BLaER1 (cell line): ENCODE measurements around the gene AK9.
"Not testable (repeated sequence)": the region's sequence is repeated elsewhere in the genome, so short reads cannot be mapped to it uniquely, and the experiment has no call there.

ENCODE experiments used
- H3K27ac ChIP-seq: shearing (Covaris generic); formaldehyde crosslinking; 2 replicates; pipeline ENCODE4 v1.8.1; 2022
- H3K27me3 ChIP-seq: shearing (Covaris generic); formaldehyde crosslinking; 2 replicates; pipeline ENCODE4 v1.8.1; 2022
- H3K36me3 ChIP-seq: shearing (Covaris generic); formaldehyde crosslinking; 2 replicates; pipeline ENCODE4 v1.8.1; 2022
- H3K4me1 ChIP-seq: shearing (Covaris generic); formaldehyde crosslinking; 2 replicates; pipeline ENCODE4 v1.8.1; 2022
- H3K4me2 ChIP-seq: shearing (Covaris generic); formaldehyde crosslinking; 2 replicates; pipeline ENCODE4 v1.8.1; 2022
- H3K4me3 ChIP-seq: shearing (Covaris generic); formaldehyde crosslinking; 2 replicates; pipeline ENCODE4 v1.8.1; 2022
- H3K9ac ChIP-seq: shearing (Covaris generic); formaldehyde crosslinking; 2 replicates; pipeline ENCODE4 v1.8.1; 2022
- H3K9me3 ChIP-seq: shearing (Covaris generic); formaldehyde crosslinking; 2 replicates; pipeline ENCODE4 v1.8.1; 2022
- H4K20me1 ChIP-seq: shearing (Covaris generic); formaldehyde crosslinking; 2 replicates; pipeline ENCODE4 v1.8.1; 2022
- Cebpa-rat ChIP-seq: shearing (Covaris generic); IDR thresholded peaks from 2 replicates; pipeline ENCODE4 v1.8.1; 2022

AK9 gene

GRCh38 chr6:109701774-109702173 is 10.8 kb upstream of the AK9 start:
- no peaks in the 10 kb centered on the region for H3K36me3 ChIP-seq
- H3K4me2 ChIP-seq: no peak overlapping the region
- H3K4me1 ChIP-seq: peaks cover 4% of the 10 kb centered on the region; the same call in 1 of the 2 replicates
- no peak overlapping the region for H3K9ac ChIP-seq
- H4K20me1 ChIP-seq: no peaks in the 10 kb centered on the region
- no peak for TF ChIP-seq Cebpa-rat
- H3K4me3 ChIP-seq: no peak overlapping the region
- no peak overlapping the region for H3K27ac ChIP-seq
- H3K27me3 ChIP-seq: no peaks in the 10 kb centered on the region
- H3K9me3 ChIP-seq: no peaks in the 10 kb centered on the region

- H3K9ac ChIP-seq: no peak overlapping the region
- H3K36me3 ChIP-seq: no peaks in the 10 kb centered on the region
- no peaks in the 10 kb centered on the region; the same call in 1 of the 2 replicates for H3K4me1 ChIP-seq
- H4K20me1 ChIP-seq: no peaks in the 10 kb centered on the region
- H3K27ac ChIP-seq: no peak overlapping the region
- TF ChIP-seq Cebpa-rat: no peak
- H3K4me3 ChIP-seq: no peak overlapping the region
- H3K4me2 ChIP-seq: no peak overlapping the region
- no peaks in the 10 kb centered on the region for H3K27me3 ChIP-seq
- no peaks in the 10 kb centered on the region for H3K9me3 ChIP-seq
Observed at GRCh38 chr6:109701221-109701620, 10.2 kb upstream of the AK9 start.

- TF ChIP-seq Cebpa-rat: no peak
- H3K4me2 ChIP-seq: no peak overlapping the region
- no peak overlapping the region for H3K9ac ChIP-seq
- H3K4me3 ChIP-seq: no peak overlapping the region
- no peaks in the 10 kb centered on the region for H4K20me1 ChIP-seq
- peaks cover 6% of the 10 kb centered on the region; the same call in 1 of the 2 replicates for H3K36me3 ChIP-seq
- no peaks in the 10 kb centered on the region for H3K27me3 ChIP-seq
- no peaks in the 10 kb centered on the region for H3K9me3 ChIP-seq
- H3K27ac ChIP-seq: no peak overlapping the region
- peaks cover 22% of the 10 kb centered on the region for H3K4me1 ChIP-seq
Observed at GRCh38 chr6:109696355-109696754, 5.4 kb upstream of the AK9 start.

- no peak overlapping the region for H3K27ac ChIP-seq
- no peak for TF ChIP-seq Cebpa-rat
- no peak overlapping the region for H3K4me2 ChIP-seq
Observed at GRCh38 chr6:109695468-109695867, 4.5 kb upstream of the AK9 start.

GRCh38 chr6:109693111-109693510 is 2.1 kb upstream of the AK9 start:
- Histone ChIP-seq H3K27ac (no peak overlapping the region), H3K9ac (no peak overlapping the region), H3K4me3 (no peak overlapping the region), H3K36me3 (peaks cover 6% of the 10 kb centered on the region; the same call in 1 of the 2 replicates), H4K20me1 (no peaks in the 10 kb centered on the region), H3K4me1 (peaks cover 34% of the 10 kb centered on the region), H3K27me3 (no peaks in the 10 kb centered on the region), H3K4me2 (peak overlapping the region; percentile 92; the same call in 1 of the 2 replicates), H3K9me3 (no peaks in the 10 kb centered on the region)
- no peak for TF ChIP-seq Cebpa-rat

More at GRCh38 chr6:109695468-109695867, 4.5 kb upstream of the AK9 start:
- no peaks in the 10 kb centered on the region for H4K20me1 ChIP-seq
- H3K36me3 ChIP-seq: peaks cover 6% of the 10 kb centered on the region; the same call in 1 of the 2 replicates
- no peaks in the 10 kb centered on the region for H3K9me3 ChIP-seq
- H3K4me1 ChIP-seq: peaks cover 22% of the 10 kb centered on the region
- no peak overlapping the region for H3K4me3 ChIP-seq
- H3K9ac ChIP-seq: no peak overlapping the region
- no peaks in the 10 kb centered on the region for H3K27me3 ChIP-seq

GRCh38 chr6:109690373-109690736 is 647 bp downstream of the AK9 start:
- H3K9ac ChIP-seq: peak overlapping the region; percentile 78
- no peaks in the 10 kb centered on the region for H4K20me1 ChIP-seq
- no peaks in the 10 kb centered on the region for H3K9me3 ChIP-seq
- H3K4me1 ChIP-seq: peaks cover 34% of the 10 kb centered on the region
- peak overlapping the region; percentile 78 for H3K4me3 ChIP-seq
- H3K27me3 ChIP-seq: no peaks in the 10 kb centered on the region
- H3K36me3 ChIP-seq: no peaks in the 10 kb centered on the region
- H3K4me2 ChIP-seq: peak overlapping the region; percentile 92
- peak overlapping the region; percentile 71 for H3K27ac ChIP-seq
- TF ChIP-seq Cebpa-rat: no peak

GRCh38 chr6:109687271-109687761 is 3.7 kb downstream of the AK9 start:
- Histone ChIP-seq H3K27me3 (no peaks in the 10 kb centered on the region), H3K4me1 (peaks cover 22% of the 10 kb centered on the region), H3K4me3 (no peak overlapping the region), H3K36me3 (no peaks in the 10 kb centered on the region), H3K9me3 (no peaks in the 10 kb centered on the region; the same call in 1 of the 2 replicates), H4K20me1 (no peaks in the 10 kb centered on the region), H3K9ac (no peak overlapping the region), H3K27ac (no peak overlapping the region), H3K4me2 (no peak overlapping the region)
- TF ChIP-seq Cebpa-rat: no peak

GRCh38 chr6:109686566-109687265 is 4.3 kb downstream of the AK9 start:
- peaks cover 16% of the 10 kb centered on the region for H3K4me1 ChIP-seq
- no peaks in the 10 kb centered on the region for H3K27me3 ChIP-seq
- H4K20me1 ChIP-seq: no peaks in the 10 kb centered on the region
- no peak for TF ChIP-seq Cebpa-rat
- no peak overlapping the region for H3K9ac ChIP-seq
- no peaks in the 10 kb centered on the region; the same call in 1 of the 2 replicates for H3K9me3 ChIP-seq
- H3K4me3 ChIP-seq: no peak overlapping the region
- H3K36me3 ChIP-seq: no peaks in the 10 kb centered on the region
- no peak overlapping the region for H3K4me2 ChIP-seq
- H3K27ac ChIP-seq: no peak overlapping the region

GRCh38 chr6:109678661-109679505 is 12.1 kb downstream of the AK9 start:
- not testable (repeated sequence) for H3K4me1 ChIP-seq, H3K9ac ChIP-seq, H3K4me3 ChIP-seq, H3K9me3 ChIP-seq, H3K27ac ChIP-seq, H3K4me2 ChIP-seq, H4K20me1 ChIP-seq, H3K36me3 ChIP-seq, H3K27me3 ChIP-seq

GRCh38 chr6:109678240-109678639 is 12.8 kb downstream of the AK9 start:
- Histone ChIP-seq H4K20me1 (no peaks in the 10 kb centered on the region), H3K4me3 (no peak overlapping the region), H3K36me3 (no peaks in the 10 kb centered on the region), H3K9me3 (no peaks in the 10 kb centered on the region), H3K27ac (no peak overlapping the region), H3K9ac (no peak overlapping the region), H3K27me3 (no peaks in the 10 kb centered on the region), H3K4me2 (no peak overlapping the region), H3K4me1 (no peaks in the 10 kb centered on the region)
- no peak for TF ChIP-seq Cebpa-rat
